ENCODE data around the gene ADARB2.
"Not testable (repeated sequence)": the region's sequence is repeated elsewhere in the genome, so short reads cannot be mapped to it uniquely, and the experiment has no call there.

The ADARB2 gene

DNA sequence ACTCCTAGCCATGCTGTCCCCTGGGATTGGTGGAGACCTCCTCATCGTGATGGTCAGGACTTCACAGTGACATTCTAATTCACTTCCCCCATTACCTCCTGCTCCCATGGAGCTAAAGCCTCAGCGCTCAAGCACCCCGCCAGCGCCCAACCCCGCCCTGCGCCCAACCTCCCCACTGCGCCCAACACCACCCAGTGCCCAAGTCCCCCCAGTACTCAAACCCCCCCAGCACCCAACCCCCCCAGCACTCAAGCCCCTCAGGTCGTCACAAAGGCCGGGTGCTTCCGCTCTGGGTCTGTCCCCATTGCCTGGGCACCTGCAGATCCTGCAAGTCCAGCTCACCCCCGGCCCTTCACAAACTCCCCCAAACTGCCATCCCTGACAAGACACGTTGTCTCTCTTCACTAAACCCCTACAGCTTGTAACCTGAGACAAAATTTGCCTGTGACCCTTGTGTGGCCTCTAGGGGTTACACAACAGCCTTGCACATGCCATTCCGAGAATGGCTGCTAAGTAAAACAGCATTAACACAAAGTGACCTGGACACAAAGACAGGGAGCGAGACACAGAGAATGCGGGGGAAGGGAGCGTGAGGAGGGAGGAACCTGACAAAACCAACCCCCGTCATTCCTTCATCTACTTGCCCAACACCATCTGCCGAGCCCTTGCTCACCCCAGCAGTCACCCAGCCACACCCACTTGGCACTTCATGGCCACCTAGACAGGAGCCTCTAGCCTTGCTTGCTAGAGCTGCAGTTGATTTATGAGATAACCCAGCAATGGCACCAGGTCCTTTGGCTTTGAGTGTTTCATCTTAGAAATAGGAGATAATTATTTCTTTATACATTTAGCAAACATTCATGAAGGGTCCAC lies 107.8 kb downstream of the ADARB2 start:
- DNase-seq, result peak in 3 of 42 donors; percentile 2 to 19 (median 9)
- intact Hi-C loops (cut with DNase I), result no loop called here

DNA sequence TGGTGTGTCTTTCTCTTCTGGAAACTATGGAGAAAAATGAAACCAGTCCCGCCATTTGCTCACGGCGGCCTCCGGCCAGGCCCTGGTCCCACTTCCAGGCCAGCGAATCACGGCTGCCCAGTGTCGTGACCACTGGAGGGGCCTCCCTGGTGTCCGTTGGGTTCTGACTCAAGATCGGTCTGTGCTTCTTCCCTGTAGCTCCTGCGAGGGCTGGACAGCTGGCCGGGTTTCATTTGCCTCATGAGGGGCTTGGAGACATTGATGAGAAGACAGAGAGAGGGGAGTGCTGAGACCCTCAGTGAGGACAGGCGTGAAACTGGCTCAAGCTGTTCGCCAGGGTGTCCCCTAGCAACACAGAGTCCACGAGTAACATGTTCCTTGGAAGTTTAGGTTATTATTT lies 108.6 kb downstream of the ADARB2 start:
- intact Hi-C loops (cut with DNase I), result no loop called here
- DNase-seq, result peak in 3 of 42 donors; percentile 1 to 22 (median 8)

DNA sequence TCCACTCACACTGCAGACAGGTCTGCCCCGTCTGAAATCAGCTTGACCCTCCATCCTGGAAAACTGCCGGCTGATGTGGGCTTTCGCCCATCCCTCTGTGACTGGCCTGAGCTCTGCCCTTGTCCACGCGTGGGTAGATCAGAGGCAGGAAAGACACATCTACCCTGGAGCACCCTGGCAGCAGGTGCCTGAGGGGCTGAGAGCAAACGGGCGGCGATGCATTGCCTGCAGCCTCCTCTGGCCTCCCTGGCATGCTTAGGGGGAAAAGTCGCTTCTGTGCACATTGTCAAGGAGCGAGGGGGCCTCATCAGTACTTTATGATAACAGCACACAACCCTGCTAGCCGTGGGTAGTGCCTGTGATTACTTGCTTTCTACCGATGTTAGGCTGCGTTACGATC lies 109.4 kb downstream of the ADARB2 start:
- peak in 2 of 42 donors; percentile 12 to 24 for DNase-seq
- intact Hi-C loops (cut with DNase I), result no loop called here

DNA sequence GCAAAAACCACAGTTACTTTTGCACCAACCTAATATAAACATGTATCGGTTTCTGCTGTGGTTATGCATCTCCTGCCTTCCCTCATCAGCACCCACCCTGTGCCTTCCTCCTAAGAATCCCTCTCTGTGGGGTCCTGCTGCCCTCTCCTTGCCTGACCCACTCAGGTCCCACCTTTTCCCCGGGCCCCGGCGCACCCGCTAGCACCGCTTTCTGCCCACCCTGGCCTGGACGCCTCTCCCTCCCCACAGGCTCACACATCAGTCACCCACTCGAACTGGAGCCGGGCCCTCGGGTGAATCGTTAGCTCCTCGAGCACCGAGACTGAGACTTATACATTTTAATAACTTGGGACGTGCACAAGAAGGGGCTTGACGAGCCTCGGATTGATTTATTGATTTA lies 110.5 kb downstream of the ADARB2 start:
- intact Hi-C loops (cut with DNase I), result no loop called here
- peak in 2 of 42 donors; percentile 25 to 31 for DNase-seq

DNA sequence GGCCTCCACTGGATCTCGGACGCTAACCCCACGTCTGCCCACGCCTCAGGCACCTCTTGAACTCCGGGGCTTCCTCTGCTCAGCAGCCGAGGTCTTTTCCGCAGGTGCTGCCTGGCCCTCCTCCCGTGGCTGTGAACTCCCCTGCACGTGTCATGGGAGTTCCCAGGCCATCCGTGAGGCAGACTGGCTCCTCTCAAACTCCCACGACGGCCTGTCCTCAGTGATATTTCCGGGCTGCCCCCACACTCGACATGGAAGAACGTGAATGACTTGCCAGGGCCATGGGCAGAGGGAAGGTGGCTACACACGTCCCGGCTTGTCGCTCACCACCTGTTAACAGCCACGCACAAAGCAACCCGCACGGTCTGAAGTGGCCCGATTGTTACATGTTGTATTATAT lies 110.9 kb downstream of the ADARB2 start:
- intact Hi-C loops (cut with DNase I), result no loop called here
- DNase-seq, result peak in 2 of 42 donors; percentile 23 to 39

DNA sequence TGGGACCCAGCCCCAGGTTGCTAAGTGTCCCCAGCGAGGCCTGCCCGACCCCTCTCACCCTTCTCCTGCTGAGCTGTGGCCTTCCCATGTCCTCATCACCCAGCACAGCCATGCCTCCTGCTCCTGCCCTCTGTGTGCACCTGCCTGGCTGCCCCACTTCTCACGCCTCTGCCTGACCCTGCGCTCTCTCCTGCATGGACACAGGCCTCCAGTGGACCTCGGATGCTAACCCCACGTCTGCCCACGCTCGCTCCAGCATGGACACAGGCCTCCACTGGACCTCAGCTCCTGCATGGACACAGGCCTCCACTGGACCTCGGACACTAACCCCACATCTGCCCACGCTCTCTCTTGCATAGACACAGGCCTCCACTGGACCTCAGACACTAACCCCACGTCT lies 111.6 kb downstream of the ADARB2 start:
- intact Hi-C loops (cut with DNase I), result no loop called here
- peak in 1 of 42 donors; percentile 20 for DNase-seq

DNA sequence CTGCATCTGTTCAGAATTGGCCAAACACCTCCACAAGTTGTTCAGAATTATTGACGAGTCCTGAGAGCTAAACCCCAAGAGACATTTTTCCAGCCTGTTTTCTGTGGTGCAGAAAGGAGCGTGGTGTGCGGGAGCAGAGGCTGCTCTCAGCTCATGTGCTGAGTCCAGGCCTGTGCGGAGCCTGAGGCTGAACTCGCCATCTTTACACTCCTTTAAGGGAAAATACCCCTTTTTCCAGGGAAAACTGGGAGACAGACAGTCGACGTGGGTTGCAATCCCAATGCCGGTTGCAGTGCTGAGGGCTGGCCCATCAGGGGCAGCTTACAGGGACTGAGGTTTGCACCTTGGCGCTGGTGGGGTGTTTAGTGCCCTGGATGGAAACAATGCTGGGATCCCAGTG lies 112.2 kb downstream of the ADARB2 start:
- peak in 2 of 42 donors; percentile 22 to 26 for DNase-seq
- intact Hi-C loops (cut with DNase I), result no loop called here

DNA sequence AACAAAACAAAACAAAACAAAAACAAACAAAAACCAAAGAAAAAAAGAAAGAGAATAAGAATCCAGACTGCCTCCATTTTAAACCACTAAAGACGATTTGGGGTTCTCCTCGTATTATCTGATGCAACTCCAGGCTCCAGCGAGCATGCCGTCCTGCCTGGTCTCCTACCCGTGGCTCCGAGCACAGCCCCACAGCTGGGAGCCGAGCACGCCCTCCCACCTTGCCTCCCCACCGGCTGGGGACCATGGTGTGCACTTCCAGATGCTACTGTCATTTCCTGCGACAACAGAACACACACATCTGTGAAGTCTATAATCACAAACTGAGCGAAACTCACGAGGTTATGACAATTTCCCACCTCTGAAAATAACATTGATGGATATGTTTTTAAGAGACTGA lies 113.1 kb downstream of the ADARB2 start:
- intact Hi-C loops (cut with DNase I), result no loop called here
- DNase-seq, result peak in 2 of 42 donors; percentile 29

DNA sequence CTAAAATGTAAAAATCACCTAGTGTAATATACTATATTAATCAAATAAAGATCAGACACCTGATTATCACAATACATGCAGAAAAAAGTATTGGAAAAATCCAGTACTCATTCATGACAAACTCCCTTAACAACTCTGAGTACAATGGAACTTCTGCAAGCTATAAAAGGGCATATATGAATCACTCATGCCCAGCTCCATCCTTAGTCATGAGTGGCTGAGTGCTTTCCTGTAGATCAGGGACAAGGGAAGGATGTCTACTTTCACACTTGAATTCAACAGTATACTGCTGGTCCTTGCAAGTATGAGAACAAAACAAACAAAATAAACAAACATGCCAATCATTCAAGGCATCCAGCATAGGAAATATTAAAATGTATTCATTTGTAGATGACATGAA lies 116.5 kb downstream of the ADARB2 start:
- no peak for DNase-seq
- intact Hi-C loops (cut with DNase I), result no loop called here

DNA sequence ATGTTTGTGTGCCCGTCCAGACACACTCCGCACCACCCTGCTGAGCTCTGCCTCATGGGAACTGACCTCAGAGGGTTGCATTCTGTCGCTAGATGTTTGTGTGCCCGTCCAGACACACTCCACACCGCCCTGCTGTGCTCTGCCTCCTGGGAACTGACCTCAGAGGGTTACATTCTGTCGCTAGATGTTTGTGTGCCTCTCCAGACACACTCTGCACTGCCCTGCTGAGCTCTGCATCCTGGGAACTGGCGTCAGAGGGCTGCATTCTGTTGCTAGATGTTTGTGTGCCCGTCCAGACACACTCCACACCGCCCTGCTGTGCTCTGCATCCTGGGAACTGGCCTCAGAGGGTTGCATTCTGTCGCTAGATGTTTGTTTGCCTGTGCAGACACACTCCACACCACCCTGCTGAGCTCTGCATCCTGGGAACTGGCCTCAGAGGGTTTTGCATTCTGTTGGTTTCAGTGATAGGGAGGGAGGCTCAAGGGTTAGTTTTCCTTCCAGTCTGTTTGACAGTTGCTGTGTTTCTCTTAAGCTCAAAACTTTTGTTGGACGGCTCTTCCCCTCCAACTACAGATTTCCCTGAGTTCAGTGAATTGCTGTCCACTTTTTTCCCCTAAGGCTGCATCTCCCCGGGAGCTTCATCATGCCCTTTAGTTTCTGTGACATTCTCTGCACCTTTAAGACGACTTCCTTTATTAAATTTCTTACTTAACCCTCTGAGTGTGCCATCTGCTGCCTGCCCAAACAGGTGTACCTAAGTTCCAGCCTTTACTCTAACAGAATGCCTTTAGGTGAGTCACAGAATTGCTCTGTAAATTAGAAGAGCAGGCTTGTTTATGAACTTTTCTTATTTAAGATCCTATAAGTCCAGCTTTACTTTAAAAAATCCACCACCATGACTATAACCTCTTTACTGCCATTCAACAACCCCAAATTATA lies 119.7 kb downstream of the ADARB2 start:
- intact Hi-C loops (cut with DNase I); DNase-seq: not testable (repeated sequence)

DNA sequence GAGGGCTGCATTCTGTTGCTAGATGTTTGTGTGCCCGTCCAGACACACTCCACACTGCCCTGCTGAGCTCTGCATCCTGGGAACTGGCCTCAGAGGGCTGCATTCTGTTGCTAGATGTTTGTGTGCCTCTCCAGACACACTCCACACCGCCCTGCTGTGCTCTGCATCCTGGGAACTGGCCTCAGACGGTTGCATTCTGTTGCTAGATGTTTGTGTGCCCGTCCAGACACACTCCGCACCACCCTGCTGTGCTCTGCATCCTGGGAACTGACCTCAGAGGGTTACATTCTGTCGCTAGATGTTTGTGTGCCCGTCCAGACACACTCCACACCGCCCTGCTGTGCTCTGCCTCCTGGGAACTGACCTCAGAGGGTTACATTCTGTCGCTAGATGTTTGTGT lies 120.6 kb downstream of the ADARB2 start:
- intact Hi-C loops (cut with DNase I); DNase-seq: not testable (repeated sequence)

DNA sequence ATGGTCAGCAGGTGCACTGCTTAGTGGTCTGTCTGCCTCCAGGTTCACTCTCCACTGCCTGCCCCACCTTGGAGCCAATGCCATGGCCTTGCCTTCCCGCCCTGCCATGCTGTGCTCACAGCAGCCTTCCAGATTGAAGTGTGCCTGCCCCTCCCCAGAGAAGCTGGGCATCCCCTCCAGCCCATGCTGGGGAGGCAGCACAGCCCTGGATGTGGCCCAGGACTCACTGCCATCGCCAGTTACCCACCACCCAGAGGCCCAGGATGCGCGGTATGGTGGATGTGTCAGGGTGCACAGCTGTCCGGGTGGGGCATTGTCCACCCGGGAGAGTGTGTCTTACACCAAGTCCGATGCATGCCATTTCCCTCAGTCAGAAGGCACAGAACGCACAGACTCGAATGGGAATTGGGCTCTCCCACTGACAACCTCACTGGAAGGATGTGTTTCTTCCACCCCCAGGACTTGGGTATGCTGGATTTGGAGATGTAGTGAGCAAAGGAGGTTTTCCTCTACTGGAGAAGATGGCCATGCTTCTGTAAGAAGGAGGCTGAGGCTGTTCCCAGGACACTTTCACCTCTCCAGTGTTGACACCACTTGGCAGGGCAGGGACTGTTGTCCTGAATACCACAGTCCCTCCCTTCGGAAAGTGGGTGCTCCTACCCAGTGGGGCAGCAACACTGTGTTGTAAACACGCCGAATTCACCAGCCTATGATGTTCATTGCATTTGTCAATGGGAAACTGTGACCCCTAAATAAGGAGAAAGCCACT lies 122.0 kb downstream of the ADARB2 start:
- DNase-seq, result no peak
- intact Hi-C loops (cut with DNase I), result no loop called here

DNA sequence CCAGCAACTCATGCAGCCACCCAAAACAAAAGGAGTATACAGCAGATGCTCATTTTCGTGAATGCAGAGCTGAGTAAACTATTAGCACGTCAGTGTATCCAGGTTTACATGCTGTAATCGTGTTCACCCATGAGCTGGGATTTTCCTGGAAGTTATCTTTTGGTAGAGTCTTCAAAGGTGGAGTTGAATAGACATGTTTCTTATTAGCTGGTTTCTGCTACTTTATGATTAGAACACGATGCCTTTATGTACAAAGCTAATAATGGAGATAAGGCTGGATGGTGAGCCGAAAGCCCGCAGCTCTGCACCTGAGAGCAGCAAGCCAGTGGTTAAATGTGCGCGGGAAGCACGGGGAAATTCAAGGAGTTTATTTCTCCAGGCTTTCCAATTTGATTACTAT lies 123.8 kb downstream of the ADARB2 start:
- peak in 1 of 42 donors; percentile 32 for DNase-seq
- intact Hi-C loops (cut with DNase I), result no loop called here

DNA sequence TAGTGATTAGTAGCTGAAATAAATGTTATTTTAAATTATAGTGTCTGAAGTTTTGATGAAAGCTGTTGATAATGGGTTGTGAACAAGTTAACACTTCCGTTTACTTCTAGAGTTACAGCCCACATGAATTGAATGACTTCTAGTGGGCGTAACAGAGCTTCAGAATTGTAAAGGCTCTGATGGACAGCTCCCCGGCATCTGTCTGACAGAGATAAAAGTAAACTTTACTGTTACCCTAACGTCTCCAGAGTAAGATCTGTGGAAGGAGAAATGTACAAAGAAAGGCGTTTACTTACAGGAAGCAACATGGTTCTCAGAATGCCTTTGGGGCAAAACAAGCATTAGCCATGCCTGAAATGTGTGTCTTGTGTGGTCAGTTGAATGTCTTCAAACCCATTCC lies 124.4 kb downstream of the ADARB2 start:
- DNase-seq, result no peak
- intact Hi-C loops (cut with DNase I), result no loop called here

DNA sequence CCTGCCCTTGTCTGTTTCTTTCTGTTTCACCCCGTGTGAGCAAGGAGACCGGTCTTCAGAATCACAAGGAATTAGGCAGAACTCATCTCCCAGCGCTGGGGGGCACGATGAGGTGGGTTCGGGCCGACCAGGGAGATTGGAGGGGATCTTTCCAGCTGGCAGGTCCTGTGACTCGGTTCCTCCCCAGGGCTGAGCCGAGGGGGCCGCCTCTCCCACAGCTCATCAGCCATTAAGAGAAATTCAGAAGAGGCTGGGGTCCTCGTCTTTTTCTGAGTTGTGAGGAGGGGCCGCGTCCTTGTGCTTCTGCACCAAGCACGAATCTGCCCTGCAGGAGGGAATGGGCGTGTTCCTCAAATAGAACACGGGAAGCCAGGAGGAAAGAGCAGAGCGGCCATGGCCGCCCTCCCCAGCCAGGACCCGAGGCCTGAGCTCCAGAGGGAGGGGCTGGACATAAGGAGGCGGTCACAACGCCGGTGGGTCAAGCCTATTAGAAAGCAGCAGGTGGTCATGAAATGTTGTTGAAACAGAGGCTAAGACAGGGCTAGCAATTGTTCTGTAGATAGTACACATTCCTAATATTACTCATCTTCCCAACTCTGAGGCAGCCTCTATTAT lies 125.3 kb downstream of the ADARB2 start:
- intact Hi-C loops (cut with DNase I), result no loop called here
- DNase-seq, result peak in 2 of 42 donors; percentile 3 to 22

DNA sequence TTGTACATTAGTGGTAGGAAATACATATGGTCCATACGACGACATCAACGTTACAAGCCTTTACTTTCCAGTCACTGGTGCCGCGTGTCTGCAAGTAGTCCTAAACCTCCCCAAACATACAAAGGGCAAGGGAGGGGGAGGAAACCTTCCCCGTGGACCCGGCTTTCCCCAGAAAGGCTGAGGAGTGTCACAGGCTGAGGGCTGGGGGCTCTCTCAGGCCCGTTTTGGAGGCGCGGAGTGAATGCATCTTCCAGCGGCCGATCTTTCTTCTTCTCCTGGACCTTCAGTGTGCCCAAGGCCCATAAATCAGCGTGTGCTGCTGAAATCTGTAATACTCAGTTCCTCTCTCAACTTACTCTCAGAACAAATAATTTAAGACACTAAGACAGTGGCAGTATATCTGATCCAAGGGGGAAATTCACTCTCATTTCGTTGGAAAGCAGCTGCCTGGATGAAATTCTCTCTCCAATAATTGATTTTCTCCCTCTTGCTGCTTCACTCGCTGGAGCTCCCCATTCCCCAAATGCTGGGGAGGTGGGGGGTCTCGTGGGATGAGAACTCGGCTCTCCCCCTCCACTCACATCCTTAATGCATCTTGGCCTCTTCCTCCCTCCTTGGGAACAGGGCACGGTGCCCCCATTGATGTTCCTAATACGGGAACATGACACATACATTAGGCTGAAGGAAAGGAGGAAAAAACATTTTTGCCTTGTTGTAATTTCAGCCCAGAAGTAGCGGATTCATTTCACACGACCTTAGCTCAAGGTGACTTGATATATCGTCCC lies 126.1 kb downstream of the ADARB2 start:
- intact Hi-C loops (cut with DNase I), result no loop called here
- DNase-seq, result peak in 1 of 42 donors; percentile 20

DNA sequence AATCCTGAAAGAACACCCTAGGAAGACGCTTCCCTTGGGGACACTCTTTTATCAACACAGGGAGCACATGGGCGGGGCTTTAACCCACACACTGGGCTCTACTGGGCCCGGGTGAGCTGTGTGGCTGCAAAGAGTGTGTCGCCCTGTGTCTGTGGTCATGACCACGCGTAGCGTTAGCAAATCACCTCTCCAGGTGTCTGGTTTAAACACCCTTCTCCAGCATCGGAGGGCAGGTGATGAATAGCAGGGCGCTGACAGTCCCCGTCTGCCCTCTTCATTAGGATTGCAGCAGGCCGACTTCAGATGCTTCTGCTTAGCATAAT lies 127.7 kb downstream of the ADARB2 start:
- DNase-seq, result peak in 2 of 42 donors; percentile 14 to 29
- intact Hi-C loops (cut with DNase I), result no loop called here
